OCI-LY7 (cell line): Measurements from ENCODE around the gene GDAP2. TPM values are rescaled to one million over a fixed set of nuclear protein-coding genes. Genes with fewer than 3 reads are reported as not detected.

Experiments used
- BruUV-seq: library from RNA; stranded (reverse); fragments of 400-500 nt; replicated peaks from 2 replicates; lab custom pipeline; 2021; lab: Mats Ljungman, UMichigan
- CTCF ChIA-PET: fragments of 300-600 bp; sonication (Branson Sonifier 250); formaldehyde crosslinking; loops from one replicate; lab custom pipeline; 2022; ENCODE audit warnings: antibody characterized with exemption; ENCODE audit not compliant: unreplicated experiment; lab: Charles Lee
- POLR2A ChIA-PET: fragments of 300-600 bp; sonication (Branson Sonifier 250); formaldehyde crosslinking; loops from one replicate; lab custom pipeline; 2022; ENCODE audit warnings: antibody characterized with exemption; lab: Charles Lee
- DNase-seq: peaks from one replicate; pipeline ENCODE4 v3.0.0-alpha.2; 2015; ENCODE audit warnings: low spot score
- H2AFZ ChIP-seq: fragments of 200-600 bp; sonication (generic), shearing (Covaris generic); 2 replicates; pipeline ENCODE4 v1.6.1; 2014; ENCODE audit warnings: mild to moderate bottlenecking, antibody characterized with exemption, low read length, moderate library complexity
- H3K27ac ChIP-seq: fragments of 200-600 bp; sonication (generic); 2 replicates; pipeline ENCODE4 v1.5.1; 2014; ENCODE audit warnings: mixed run types, low read depth, mild to moderate bottlenecking, moderate library complexity, low read length, inconsistent platforms; ENCODE audit not compliant: poor library complexity, severe bottlenecking
- H3K36me3 ChIP-seq: fragments of 200-600 bp; sonication (generic); 2 replicates; pipeline ENCODE4 v1.6.1; 2014; ENCODE audit warnings: mild to moderate bottlenecking, antibody characterized with exemption, low read length, moderate library complexity, mixed read lengths; ENCODE audit not compliant: insufficient read depth
- H3K4me1 ChIP-seq: fragments of 200-600 bp; sonication (generic); 2 replicates; pipeline ENCODE4 v1.5.1; 2014; ENCODE audit warnings: mild to moderate bottlenecking, low read length; ENCODE audit not compliant: insufficient read depth, poor library complexity, severe bottlenecking
- H3K4me2 ChIP-seq: fragments of 200-600 bp; sonication (generic); 2 replicates; pipeline ENCODE4 v1.6.1; 2014; ENCODE audit warnings: mild to moderate bottlenecking, low read length
- H3K4me3 ChIP-seq: fragments of 200-600 bp; sonication (generic); 2 replicates; pipeline ENCODE4 v1.5.1; 2014; ENCODE audit warnings: mild to moderate bottlenecking, low read depth, low read length; ENCODE audit not compliant: poor library complexity, severe bottlenecking
- H3K79me2 ChIP-seq: fragments of 200-600 bp; sonication (generic); 2 replicates; pipeline ENCODE4 v1.6.1; 2016; ENCODE audit warnings: low read depth, mild to moderate bottlenecking, low read length, moderate library complexity, mixed read lengths; ENCODE audit not compliant: insufficient read depth
- H3K9me2 ChIP-seq: fragments of 200-600 bp; sonication (generic); 2 replicates; pipeline ENCODE4 v1.6.1; 2016; ENCODE audit warnings: mild to moderate bottlenecking, low read length, mixed read lengths; ENCODE audit not compliant: insufficient read depth
- H3K9me3 ChIP-seq: fragments of 200-600 bp; sonication (generic); 2 replicates; pipeline ENCODE4 v1.6.1; 2014; ENCODE audit warnings: mild to moderate bottlenecking, mixed run types, low read length, mixed read lengths
- H4K20me1 ChIP-seq: fragments of 200-600 bp; sonication (generic); 2 replicates; pipeline ENCODE4 v1.6.1; 2014; ENCODE audit warnings: mild to moderate bottlenecking, antibody characterized with exemption, low read length, moderate library complexity, mixed read lengths; ENCODE audit not compliant: insufficient read depth
- CTCF ChIP-seq: fragments of 200-600 bp; sonication (generic); conservative IDR thresholded peaks from 2 replicates; pipeline ENCODE4 v1.5.1; 2014; ENCODE audit warnings: mild to moderate bottlenecking, antibody characterized with exemption, low read length, moderate library complexity, mixed read lengths
- EZH2phosphoT487 ChIP-seq: fragments of 200-600 bp; sonication (generic); IDR thresholded peaks from 2 replicates; pipeline ENCODE4 v1.6.1; 2018; ENCODE audit warnings: low read depth, borderline replicate concordance, mild to moderate bottlenecking, mixed run types, antibody characterized with exemption, low read length, moderate library complexity, mixed read lengths
- intact Hi-C: fragments of 100-400 bp; cut with micrococcal nuclease; formaldehyde crosslinking; loops from one replicate; pipeline ENCODE4 v1.10.0; 2022; ENCODE audit not compliant: unreplicated experiment
- total RNA-seq, 2 experiments: library from RNA; depleted of rRNA in 1 of 2; stranded (reverse); fragments of >200 nt in 1 of 2; shearing (Covaris generic) in 1 of 2; gene quantifications; 2 replicates each; pipeline ENCODE4 v1.2.3, GENCODE V29; 2014 to 2022

GDAP2 gene
- total RNA-seq, 2 experiments from 2014 or later: 13.9 to 26.8 TPM

- Histone ChIP-seq H3K9me3 (no peaks in the 10 kb centered on the region), H3K4me3 (no peak overlapping the region), H3K4me2 (no peak overlapping the region), H3K36me3 (peaks cover 6% of the 10 kb centered on the region; the same call in 1 of the 2 replicates), H2AFZ (no peak overlapping the region), H3K9me2 (no peaks in the 10 kb centered on the region), H3K27ac (no peak overlapping the region), H3K4me1 (no peaks in the 10 kb centered on the region), H3K79me2 (no peaks in the 10 kb centered on the region), H4K20me1 (no peaks in the 10 kb centered on the region)
- intact Hi-C loops: no loop called here
- POLR2A ChIA-PET: interaction anchor here (0.6 kb wide), 1 partner anchor 14 kb away, joined by 3 read pairs; no protein-coding TSS in a partner anchor
- no TSS peak for BruUV-seq
- no peak for DNase-seq
- TF ChIP-seq CTCF: 0 out of 2 replicates have a peak, but pooled peaks have one; percentile 34
- no peak for TF ChIP-seq EZH2phosphoT487
- CTCF ChIA-PET: no interaction called here
Observed at GRCh38 chr1:117967477-117967876, 38.1 kb upstream of the GDAP2 start.

GRCh38 chr1:117964290-117965038, 35.0 kb upstream of the GDAP2 start:
- BruUV-seq: no TSS peak
- intact Hi-C loops: no loop called here
- no peak overlapping the region for H3K4me2 ChIP-seq
- H4K20me1 ChIP-seq: no peaks in the 10 kb centered on the region
- H3K4me1 ChIP-seq: no peaks in the 10 kb centered on the region
- POLR2A ChIA-PET: no interaction called here
- H3K4me3 ChIP-seq: no peak overlapping the region
- H3K9me3 ChIP-seq: no peaks in the 10 kb centered on the region
- no peak overlapping the region for H3K27ac ChIP-seq
- H3K36me3 ChIP-seq: peaks cover 31% of the 10 kb centered on the region
- no peaks in the 10 kb centered on the region for H3K79me2 ChIP-seq
- no peak for DNase-seq
- CTCF ChIA-PET: no interaction called here
- TF ChIP-seq EZH2phosphoT487 (no peak), CTCF (no peak)
- no peak overlapping the region for H2AFZ ChIP-seq
- no peaks in the 10 kb centered on the region for H3K9me2 ChIP-seq

GRCh38 chr1:117959364-117959763, 29.9 kb upstream of the GDAP2 start:
- H3K9me3 ChIP-seq: no peaks in the 10 kb centered on the region
- intact Hi-C loops: no loop called here
- TF ChIP-seq EZH2phosphoT487 (no peak), CTCF (no peak)
- H3K27ac ChIP-seq: no peak overlapping the region
- POLR2A ChIA-PET: interaction anchor here (1.0 to 1.2 kb wide), 2 partner anchors 10 to 11 kb away, joined by 3 read pairs; no protein-coding TSS in a partner anchor
- H3K4me2 ChIP-seq: no peak overlapping the region
- H3K4me3 ChIP-seq: no peak overlapping the region
- BruUV-seq: TSS peak; percentile 49
- CTCF ChIA-PET: no interaction called here
- H3K79me2 ChIP-seq: no peaks in the 10 kb centered on the region
- no peak overlapping the region for H2AFZ ChIP-seq
- peaks cover 82% of the 10 kb centered on the region for H3K36me3 ChIP-seq
- H4K20me1 ChIP-seq: no peaks in the 10 kb centered on the region
- no peaks in the 10 kb centered on the region for H3K9me2 ChIP-seq
- no peaks in the 10 kb centered on the region for H3K4me1 ChIP-seq
- no peak for DNase-seq
